Fibroblast of skin of right biceps (primary cell): ENCODE data around the gene ALKBH1.
"Not testable (repeated sequence)": the region's sequence is repeated elsewhere in the genome, so short reads cannot be mapped to it uniquely, and the experiment has no call there.

Source experiments
- DNase-seq: peaks from one replicate; pipeline ENCODE4 v3.0.0-alpha.2; 2013

ALKBH1 gene

GRCh38 chr14:77667331-77667730, 40.5 kb downstream of the ALKBH1 start:
- no peak for DNase-seq

- DNase-seq: no peak
These were observed 44.5 kb downstream of the ALKBH1 start for GRCh38 chr14:77663293-77663692.

GRCh38 chr14:77661562-77661961, 46.3 kb downstream of the ALKBH1 start:
- DNase-seq: not testable (repeated sequence)

- DNase-seq: no peak
These were observed 47.1 kb downstream of the ALKBH1 start for GRCh38 chr14:77660754-77661153.

GRCh38 chr14:77659831-77660230, 48.0 kb downstream of the ALKBH1 start:
- no peak for DNase-seq

GRCh38 chr14:77657280-77657679, 50.5 kb downstream of the ALKBH1 start:
- no peak for DNase-seq

- DNase-seq: no peak
These were observed 53.8 kb downstream of the ALKBH1 start for GRCh38 chr14:77654001-77654441.

- no peak for DNase-seq
These were observed 58.5 kb downstream of the ALKBH1 start for GRCh38 chr14:77649326-77649725.

- DNase-seq: no peak
These were observed 59.2 kb downstream of the ALKBH1 start for GRCh38 chr14:77648520-77649200.

GRCh38 chr14:77647853-77648252, 60.0 kb downstream of the ALKBH1 start:
- DNase-seq: no peak

- DNase-seq: no peak
These were observed 60.9 kb downstream of the ALKBH1 start for GRCh38 chr14:77646907-77647306.

- DNase-seq: no peak
These were observed 62.1 kb downstream of the ALKBH1 start for GRCh38 chr14:77645520-77646230.

GRCh38 chr14:77642407-77642806, 65.4 kb downstream of the ALKBH1 start:
- no peak for DNase-seq

- peak; percentile 65 for DNase-seq
These were observed 66.1 kb downstream of the ALKBH1 start for GRCh38 chr14:77641534-77642341.

GRCh38 chr14:77640756-77641533, 66.9 kb downstream of the ALKBH1 start:
- DNase-seq: peak; percentile 55

GRCh38 chr14:77638771-77639171, 69.1 kb downstream of the ALKBH1 start:
- DNase-seq: peak; percentile 97

- not testable (repeated sequence) for DNase-seq
These were observed 72.0 kb downstream of the ALKBH1 start for GRCh38 chr14:77635869-77636268.

GRCh38 chr14:77635466-77635865, 72.4 kb downstream of the ALKBH1 start:
- not testable (repeated sequence) for DNase-seq

GRCh38 chr14:77630111-77630510, 77.7 kb downstream of the ALKBH1 start:
- DNase-seq: no peak

- DNase-seq: no peak
These were observed 82.5 kb downstream of the ALKBH1 start for GRCh38 chr14:77625360-77625759.

GRCh38 chr14:77623201-77623600, 84.6 kb downstream of the ALKBH1 start:
- no peak for DNase-seq
